Panc1 (cell line): ENCODE measurements around the gene SYNCRIP. TPM values are rescaled to one million over a fixed set of nuclear protein-coding genes. Genes with fewer than 3 reads are reported as not detected.

Source experiments
- ATAC-seq: fragments of 200-7000 bp; cut with Tn5 transposase; 2 replicates; pipeline ENCODE4 v1.9.1; 2020; ENCODE audit warnings: mild to moderate bottlenecking, moderate library complexity
- BruUV-seq: library from RNA; stranded (reverse); fragments of 400-500 nt; replicated peaks from 2 replicates; lab custom pipeline; 2021; lab: Mats Ljungman, UMichigan
- CTCF ChIA-PET: fragments of 300-600 bp; sonication (Branson Sonifier 250); formaldehyde crosslinking; loops from one replicate; lab custom pipeline; 2022; ENCODE audit warnings: antibody characterized with exemption; lab: Charles Lee
- POLR2A ChIA-PET: fragments of 300-600 bp; sonication (Branson Sonifier 250); formaldehyde crosslinking; loops from one replicate; lab custom pipeline; 2022; ENCODE audit warnings: antibody characterized with exemption; lab: Charles Lee
- DNase-seq: peaks from one replicate; pipeline ENCODE4 v3.0.0-alpha.2; 2010; ENCODE audit warnings: low read depth, low spot score
- H3K27ac ChIP-seq: 2 replicates; pipeline ENCODE4 v1.5.1; 2011; ENCODE audit warnings: mild to moderate bottlenecking, low read length, inconsistent platforms
- H3K27me3 ChIP-seq: fragments of 200-500 bp; sonication (Bioruptor generic); 2 replicates; pipeline ENCODE4 v1.6.0; 2014; ENCODE audit warnings: low read length, inconsistent platforms; ENCODE audit not compliant: control insufficient read depth, insufficient read depth
- H3K36me3 ChIP-seq: fragments of 200-500 bp; sonication (Bioruptor generic); 2 replicates; pipeline ENCODE4 v1.5.1; 2014; ENCODE audit warnings: inconsistent platforms, mild to moderate bottlenecking, low read length, moderate library complexity; ENCODE audit not compliant: control insufficient read depth, insufficient read depth
- H3K4me1 ChIP-seq: 2 replicates; pipeline ENCODE4 v1.5.1; 2011; ENCODE audit warnings: inconsistent platforms, mild to moderate bottlenecking, low read length, moderate library complexity; ENCODE audit not compliant: control insufficient read depth, insufficient read depth
- H3K4me3 ChIP-seq, 2 experiments: 2 replicates each; pipeline ENCODE4 v1.5.1; 2011 to 2012; ENCODE audit warnings: low read depth in 2 of 2, low read length in 2 of 2, mild to moderate bottlenecking in 2 of 2, inconsistent platforms in 1 of 2, moderate library complexity in 1 of 2
- H3K9me3 ChIP-seq: fragments of 200-500 bp; sonication (Bioruptor generic); 2 replicates; pipeline ENCODE4 v1.5.1; 2014; ENCODE audit warnings: low read depth, mild to moderate bottlenecking, inconsistent platforms, low read length, moderate library complexity; ENCODE audit not compliant: control insufficient read depth, insufficient read depth
- CTCF ChIP-seq: fragments of 450-650 bp; IDR thresholded peaks from 2 replicates; pipeline ENCODE4 v1.5.1; 2017; ENCODE audit warnings: mild to moderate bottlenecking
- POLR2AphosphoS5 ChIP-seq: IDR thresholded peaks from 2 replicates; pipeline ENCODE4 v1.6.1; 2012; ENCODE audit warnings: mild to moderate bottlenecking, low read depth, low read length, moderate library complexity
- SIN3A ChIP-seq: IDR thresholded peaks from 2 replicates; pipeline ENCODE4 v1.6.1; 2012; ENCODE audit warnings: low read depth, mild to moderate bottlenecking, low read length, moderate library complexity, borderline replicate concordance; ENCODE audit not compliant: insufficient read depth
- TCF7L2 ChIP-seq: IDR thresholded peaks from 2 replicates; pipeline ENCODE4 v1.6.1; 2011; ENCODE audit warnings: mild to moderate bottlenecking, low read depth, low read length, inconsistent platforms
- in situ Hi-C: cut with HindIII; loops from 2 replicates; pipeline ENCODE4 v1.10.0; 2016; ENCODE audit warnings: low sequenced_read_pairs, low pct_unique_long_range_greater_than_20kb
- intact Hi-C: fragments of 100-400 bp; cut with micrococcal nuclease; formaldehyde crosslinking; loops from one replicate; pipeline ENCODE4 v1.10.0; 2022; ENCODE audit not compliant: unreplicated experiment
- total RNA-seq: library from RNA; stranded (reverse); gene quantifications from one replicate; pipeline ENCODE4 v1.2.1, GENCODE V29; 2021; ENCODE audit not compliant: unreplicated experiment
- TF ChIP-seq, protein P1 (sequence below), 2 experiments: IDR thresholded peaks; 2 replicates each; pipeline ENCODE4 v1.6.1; 2011 to 2012; ENCODE audit warnings: low read depth in 2 of 2, control low read depth in 1 of 2, low read length in 1 of 2, mild to moderate bottlenecking in 1 of 2, moderate library complexity in 1 of 2; ENCODE audit not compliant: insufficient read depth in 1 of 2

The SYNCRIP gene
- total RNA-seq, 1 experiment from 2014 or later: 141 TPM

- no peaks in the 10 kb centered on the region for H3K4me1 ChIP-seq
- ChIA-PET POLR2A (no interaction called here), CTCF (no interaction called here)
- DNase-seq (no peak), ATAC-seq (no peak)
- intact Hi-C loops (no loop called here), in situ Hi-C loops (no loop called here)
- no peaks in the 10 kb centered on the region for H3K36me3 ChIP-seq
- no peak overlapping the region for H3K4me3 ChIP-seq
- H3K27me3 ChIP-seq: no peaks in the 10 kb centered on the region
- no peaks in the 10 kb centered on the region for H3K9me3 ChIP-seq
- H3K27ac ChIP-seq: no peak overlapping the region
- no peak for TF ChIP-seq SIN3A
- TF ChIP-seq POLR2AphosphoS5: no peak
- no peak for TF ChIP-seq CTCF
- TF ChIP-seq TCF7L2: no peak
- TF ChIP-seq, protein P1, sequence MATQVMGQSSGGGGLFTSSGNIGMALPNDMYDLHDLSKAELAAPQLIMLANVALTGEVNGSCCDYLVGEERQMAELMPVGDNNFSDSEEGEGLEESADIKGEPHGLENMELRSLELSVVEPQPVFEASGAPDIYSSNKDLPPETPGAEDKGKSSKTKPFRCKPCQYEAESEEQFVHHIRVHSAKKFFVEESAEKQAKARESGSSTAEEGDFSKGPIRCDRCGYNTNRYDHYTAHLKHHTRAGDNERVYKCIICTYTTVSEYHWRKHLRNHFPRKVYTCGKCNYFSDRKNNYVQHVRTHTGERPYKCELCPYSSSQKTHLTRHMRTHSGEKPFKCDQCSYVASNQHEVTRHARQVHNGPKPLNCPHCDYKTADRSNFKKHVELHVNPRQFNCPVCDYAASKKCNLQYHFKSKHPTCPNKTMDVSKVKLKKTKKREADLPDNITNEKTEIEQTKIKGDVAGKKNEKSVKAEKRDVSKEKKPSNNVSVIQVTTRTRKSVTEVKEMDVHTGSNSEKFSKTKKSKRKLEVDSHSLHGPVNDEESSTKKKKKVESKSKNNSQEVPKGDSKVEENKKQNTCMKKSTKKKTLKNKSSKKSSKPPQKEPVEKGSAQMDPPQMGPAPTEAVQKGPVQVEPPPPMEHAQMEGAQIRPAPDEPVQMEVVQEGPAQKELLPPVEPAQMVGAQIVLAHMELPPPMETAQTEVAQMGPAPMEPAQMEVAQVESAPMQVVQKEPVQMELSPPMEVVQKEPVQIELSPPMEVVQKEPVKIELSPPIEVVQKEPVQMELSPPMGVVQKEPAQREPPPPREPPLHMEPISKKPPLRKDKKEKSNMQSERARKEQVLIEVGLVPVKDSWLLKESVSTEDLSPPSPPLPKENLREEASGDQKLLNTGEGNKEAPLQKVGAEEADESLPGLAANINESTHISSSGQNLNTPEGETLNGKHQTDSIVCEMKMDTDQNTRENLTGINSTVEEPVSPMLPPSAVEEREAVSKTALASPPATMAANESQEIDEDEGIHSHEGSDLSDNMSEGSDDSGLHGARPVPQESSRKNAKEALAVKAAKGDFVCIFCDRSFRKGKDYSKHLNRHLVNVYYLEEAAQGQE (IDR thresholded peaks at IDR 0.05; ENCODE audit: insufficient read depth in 1 of 2, low read depth in 2 of 2, low read length in 1 of 2): no peak
- no TSS peak for BruUV-seq
Measured at GRCh38 chr6:85690071-85690470, 47.4 kb upstream of the SYNCRIP start.

DNA sequence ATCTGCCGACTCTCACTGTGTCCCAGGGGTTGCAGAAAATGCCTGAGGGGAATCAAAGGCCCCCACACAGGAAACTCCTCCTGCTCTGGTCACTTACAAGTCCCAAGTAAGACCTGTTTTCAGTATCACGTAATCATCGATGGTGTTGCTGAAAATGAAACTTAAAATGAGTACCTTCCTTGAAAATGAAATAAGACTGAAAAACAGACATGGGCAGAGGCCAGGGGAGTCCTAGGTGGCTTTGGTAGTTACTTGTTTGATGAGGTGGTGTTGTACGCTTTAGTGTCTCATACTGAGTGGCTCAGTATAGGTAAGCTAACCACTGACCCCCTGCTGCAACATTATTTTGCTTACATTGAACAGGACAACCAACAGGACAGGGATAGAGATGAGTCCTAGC, 43.0 kb upstream of the SYNCRIP start:
- TF ChIP-seq TCF7L2 (no peak), SIN3A (no peak), POLR2AphosphoS5 (no peak), CTCF (no peak)
- TF ChIP-seq, protein P1 (IDR thresholded peaks at IDR 0.05; ENCODE audit: insufficient read depth in 1 of 2, low read depth in 2 of 2, low read length in 1 of 2): no peak
- ATAC-seq: no peak
- Histone ChIP-seq H3K27me3 (no peaks in the 10 kb centered on the region), H3K36me3 (no peaks in the 10 kb centered on the region), H3K4me1 (no peaks in the 10 kb centered on the region), H3K4me3 (no peak overlapping the region), H3K27ac (no peak overlapping the region), H3K9me3 (no peaks in the 10 kb centered on the region)
- ChIA-PET POLR2A (interaction anchor here (0.5 kb wide), 1 partner anchor 21 kb away, joined by 4 read pairs; no protein-coding TSS in a partner anchor), CTCF (no interaction called here)
- intact Hi-C loops (no loop called here), in situ Hi-C loops (no loop called here)
- BruUV-seq: no TSS peak
- DNase-seq: no peak
